ENCODE measurements around the gene WSB1. TPM values are rescaled to one million over a fixed set of nuclear protein-coding genes. Genes with fewer than 3 reads are reported as not detected.

Gene WSB1
- total RNA-seq, 1 experiment from 2014 or later = 53.2 TPM

DNA sequence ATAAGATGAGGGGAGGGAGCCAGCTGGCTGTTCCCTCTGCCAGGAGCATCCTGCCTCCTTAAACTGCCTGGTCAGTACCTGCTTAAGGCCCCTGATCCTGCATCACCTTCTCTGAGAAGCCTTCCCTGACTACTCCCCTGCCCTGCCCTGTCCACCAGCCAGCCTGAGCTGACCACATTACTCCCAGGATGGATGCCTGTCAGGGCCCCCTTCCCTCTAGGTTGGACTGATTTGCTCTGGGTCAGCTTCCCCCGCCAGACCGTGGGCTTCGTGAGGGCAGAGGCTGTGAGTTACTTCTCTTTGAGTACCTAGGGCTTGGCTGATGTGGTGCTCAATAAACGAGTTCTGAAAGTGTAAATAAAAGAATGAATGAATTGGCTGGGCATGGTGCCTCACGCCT is 63.3 kb downstream of the WSB1 start:
- DNase-seq (ENCODE audit: low spot score) = no peak

DNA sequence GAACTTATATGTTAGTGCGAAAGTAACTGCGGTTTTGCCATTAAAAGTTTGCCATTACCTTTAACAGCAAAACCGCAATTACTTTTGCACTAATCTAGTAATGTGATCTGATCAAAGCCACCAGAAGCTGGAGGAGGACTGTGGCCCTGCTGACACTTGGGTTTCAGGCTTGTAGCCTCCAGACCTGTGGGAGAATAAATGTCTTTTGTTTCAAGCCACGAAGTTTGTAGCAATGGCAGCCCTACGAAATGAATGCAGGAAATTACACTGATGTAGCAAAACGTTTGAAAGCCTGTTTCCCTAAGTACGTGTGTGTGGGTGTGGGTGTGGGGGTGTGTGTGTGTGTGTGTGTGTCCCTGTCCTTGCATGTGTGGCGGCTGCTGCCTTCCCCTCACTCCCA is 66.6 kb downstream of the WSB1 start:
- no peak for DNase-seq (ENCODE audit: low spot score)

DNA sequence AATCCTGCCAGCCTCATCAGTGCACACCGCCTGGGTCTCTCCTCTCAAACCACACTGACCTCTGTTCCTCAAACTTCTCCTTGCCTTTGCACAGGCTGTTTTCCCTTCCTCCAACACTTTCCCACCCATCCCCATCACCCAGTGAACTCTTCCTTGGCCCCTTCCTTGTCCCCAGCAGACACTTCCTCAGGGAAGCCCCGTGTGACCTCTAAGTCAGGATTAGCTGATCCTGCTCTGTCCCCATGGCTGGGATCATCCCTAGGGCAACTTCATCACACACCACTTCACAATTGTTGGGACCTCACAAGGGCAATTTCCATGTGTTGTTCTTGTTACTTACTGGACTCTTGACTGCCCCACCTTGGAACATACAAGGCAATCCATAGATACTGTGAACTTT is 67.8 kb downstream of the WSB1 start:
- DNase-seq (ENCODE audit: low spot score) = no peak

DNA sequence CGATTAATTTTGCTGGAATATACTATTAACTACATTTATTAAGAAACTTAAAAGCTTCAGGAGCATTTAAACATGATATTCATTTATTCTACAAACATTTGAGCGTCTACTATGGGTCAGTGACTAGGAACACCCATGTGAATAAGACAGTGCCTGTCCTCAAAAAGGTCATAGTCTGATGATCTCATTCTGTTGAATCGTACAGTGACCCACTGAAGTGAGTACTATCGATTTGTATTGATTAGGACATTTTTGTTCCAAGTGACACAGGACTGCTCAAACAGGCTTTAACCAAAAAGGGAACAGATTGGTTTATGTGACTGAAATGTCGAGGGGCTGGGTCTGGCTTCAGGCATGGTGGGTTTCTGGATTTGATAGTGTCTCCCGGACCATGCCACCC is 68.6 kb downstream of the WSB1 start:
- DNase-seq (ENCODE audit: low spot score) = no peak

DNA sequence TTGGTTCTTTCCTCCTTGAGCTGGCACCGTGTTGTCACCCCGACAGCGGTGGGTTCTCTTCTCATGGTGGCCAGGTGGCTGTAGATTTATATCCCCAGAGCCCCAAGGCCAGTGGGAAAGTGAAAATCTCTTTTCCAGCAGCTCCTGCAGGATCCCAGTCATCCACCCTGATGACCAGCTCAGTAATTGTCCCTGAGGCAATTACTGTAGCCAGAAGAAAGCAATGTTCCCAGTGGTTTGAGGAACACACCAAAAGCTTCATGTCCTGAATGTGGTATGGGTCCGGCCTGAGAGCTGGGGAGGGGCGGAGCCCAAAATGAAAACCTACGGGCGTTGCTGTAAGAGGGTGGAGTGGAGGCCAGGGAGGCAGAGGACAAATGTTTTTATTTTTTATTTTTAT is 69.0 kb downstream of the WSB1 start:
- no peak for DNase-seq (ENCODE audit: low spot score)

DNA sequence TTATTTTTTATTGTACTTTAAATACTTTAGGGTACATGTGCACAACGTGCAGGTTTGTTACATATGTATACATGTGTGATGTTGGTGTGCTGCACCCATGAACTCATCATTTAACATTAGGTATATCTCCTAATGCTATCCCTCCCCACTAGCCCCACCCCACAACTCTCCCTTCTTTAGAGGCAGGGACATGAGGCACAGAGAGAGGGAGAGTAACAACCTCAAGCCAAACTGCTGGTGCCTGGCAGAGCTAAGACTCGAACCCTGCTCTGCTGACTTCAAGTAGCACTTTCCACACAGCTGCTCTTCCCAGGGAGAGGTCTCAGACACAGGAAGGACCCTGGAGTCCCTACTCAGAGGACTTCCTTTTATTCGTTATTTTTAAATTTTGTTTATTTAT is 69.4 kb downstream of the WSB1 start:
- no peak for DNase-seq (ENCODE audit: low spot score)

Small RNA genes within 50 kb of the gene (small RNA-seq; reads per million reads assigned to genes)
- gene MIR4522 = not detected

Other genes starting within 250 kb of the WSB1 start
- 4.5 and 7.8 TPM in 2 replicates for gene KSR1, start 162.3 kb downstream of the WSB1 start, total RNA-seq (2014; rRNA removed; shearing (Covaris generic))